ENCODE results near the gene STIP1.
A peak's percentile ranks its signal among the peaks of the same experiment; 100 is the strongest.

The STIP1 gene

GRCh38 chr11:64224891-64225607, 39.1 kb downstream of the STIP1 start:
- DNase-seq, result no peak

- peak; percentile 75 to 90 (median 86) for DNase-seq
These were observed 39.9 kb downstream of the STIP1 start, which contains the start of the genes NUDT22 and TRPT1 for GRCh38 chr11:64225608-64226506. TSS of gene NUDT22 (plus strand) at chr11:64226274. CDS start at chr11:64226653, 379 bp downstream. TSS of gene TRPT1 (minus strand) at chr11:64226186. CDS start at chr11:64225860, 326 bp downstream.

DNA sequence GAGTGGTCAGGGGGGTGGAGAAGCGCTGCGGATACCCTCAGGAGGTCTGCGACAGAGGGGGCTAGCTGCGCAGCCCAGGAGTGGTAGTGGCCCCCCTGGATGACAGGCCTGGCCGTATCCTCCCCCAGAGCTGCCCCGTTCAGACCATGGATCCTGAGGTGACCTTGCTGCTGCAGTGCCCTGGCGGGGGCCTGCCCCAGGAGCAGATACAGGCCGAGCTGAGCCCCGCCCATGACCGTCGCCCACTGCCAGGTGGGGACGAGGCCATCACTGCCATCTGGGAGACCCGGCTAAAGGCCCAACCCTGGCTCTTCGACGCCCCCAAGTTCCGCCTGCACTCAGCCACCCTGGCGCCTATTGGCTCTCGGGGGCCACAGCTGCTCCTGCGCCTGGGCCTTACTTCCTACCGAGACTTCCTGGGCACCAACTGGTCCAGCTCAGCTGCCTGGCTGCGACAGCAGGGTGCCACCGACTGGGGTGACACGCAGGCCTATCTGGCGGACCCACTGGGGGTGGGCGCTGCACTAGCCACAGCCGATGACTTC, 40.6 kb downstream of the STIP1 start:
- peak in 2 of 5 donors; percentile 56 to 78 for DNase-seq

- no peak for DNase-seq
These were observed 41.5 kb downstream of the STIP1 start for GRCh38 chr11:64227405-64227956.

GRCh38 chr11:64229090-64229743, 43.2 kb downstream of the STIP1 start:
- no peak for DNase-seq

DNA sequence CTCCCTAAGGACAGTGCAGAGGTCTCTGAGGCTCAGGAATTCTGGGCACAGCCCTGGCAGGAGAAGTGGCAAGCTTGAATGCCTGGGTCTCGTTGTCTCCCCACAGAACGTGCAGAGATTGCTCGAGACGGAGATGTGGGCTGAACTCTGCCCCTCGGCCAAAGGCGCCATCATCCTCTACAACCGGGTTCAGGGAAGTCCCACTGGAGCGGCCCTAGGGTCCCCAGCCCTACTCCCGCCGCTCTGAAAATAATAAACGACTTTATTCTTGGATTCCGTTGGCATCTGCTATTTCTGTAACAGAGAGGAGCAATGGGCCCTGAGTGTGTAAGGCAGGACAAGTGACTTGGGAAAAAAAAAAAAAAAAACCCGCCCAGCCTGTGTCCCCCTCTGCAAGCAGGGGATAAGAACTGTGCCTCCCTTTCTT, 43.8 kb downstream of the STIP1 start:
- no peak for DNase-seq

DNA sequence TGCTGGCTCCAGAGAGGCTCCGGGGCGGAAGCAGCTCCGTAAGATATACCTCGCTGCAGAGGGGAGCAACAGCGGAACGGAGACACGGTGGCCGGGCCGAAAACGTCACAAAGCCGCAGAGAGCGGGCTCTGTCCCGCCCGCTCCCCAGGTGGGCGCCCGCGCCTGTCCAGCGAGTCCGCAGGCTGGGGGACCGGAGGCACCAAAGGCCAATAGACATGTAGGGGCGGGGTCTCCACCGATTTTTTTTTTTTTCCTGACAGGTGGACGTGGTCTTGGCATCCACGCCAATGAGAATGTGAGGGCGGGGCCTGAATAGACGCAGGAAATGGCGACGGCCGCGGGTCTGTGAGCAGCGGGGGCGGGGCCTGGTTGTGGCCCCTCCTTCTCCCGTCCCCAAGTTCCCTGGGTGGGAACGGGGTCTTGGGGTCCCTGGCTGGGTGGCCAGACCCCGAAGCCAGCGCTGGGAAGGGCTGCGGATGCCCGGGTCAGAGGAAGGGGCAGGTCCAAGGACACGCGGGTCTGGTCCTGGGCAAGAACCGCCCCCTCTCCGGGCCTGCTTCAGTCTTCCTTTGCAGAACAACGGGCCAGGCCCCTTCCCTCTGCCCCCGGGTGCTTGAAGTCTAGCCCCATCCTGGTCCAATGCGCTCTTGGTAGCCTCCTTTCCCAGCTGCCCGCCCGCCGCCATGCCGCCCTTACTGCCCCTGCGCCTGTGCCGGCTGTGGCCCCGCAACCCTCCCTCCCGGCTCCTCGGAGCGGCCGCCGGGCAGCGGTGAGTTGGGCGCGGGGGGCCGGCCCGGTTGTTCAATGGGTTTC, 44.4 kb downstream of the STIP1 start, which contains the start of gene DNAJC4:
Gene DNAJC4 (plus strand): TSS at position 378 of the 814 bp plus-strand sequence. CDS start 307 bp downstream, at position 685.
- DNase-seq, result peak; percentile 79 to 92 (median 84)

- no peak for DNase-seq
These were observed 45.0 kb downstream of the STIP1 start for GRCh38 chr11:64230985-64231365.

- no peak for DNase-seq
These were observed 45.6 kb downstream of the STIP1 start for GRCh38 chr11:64231546-64231945.

DNA sequence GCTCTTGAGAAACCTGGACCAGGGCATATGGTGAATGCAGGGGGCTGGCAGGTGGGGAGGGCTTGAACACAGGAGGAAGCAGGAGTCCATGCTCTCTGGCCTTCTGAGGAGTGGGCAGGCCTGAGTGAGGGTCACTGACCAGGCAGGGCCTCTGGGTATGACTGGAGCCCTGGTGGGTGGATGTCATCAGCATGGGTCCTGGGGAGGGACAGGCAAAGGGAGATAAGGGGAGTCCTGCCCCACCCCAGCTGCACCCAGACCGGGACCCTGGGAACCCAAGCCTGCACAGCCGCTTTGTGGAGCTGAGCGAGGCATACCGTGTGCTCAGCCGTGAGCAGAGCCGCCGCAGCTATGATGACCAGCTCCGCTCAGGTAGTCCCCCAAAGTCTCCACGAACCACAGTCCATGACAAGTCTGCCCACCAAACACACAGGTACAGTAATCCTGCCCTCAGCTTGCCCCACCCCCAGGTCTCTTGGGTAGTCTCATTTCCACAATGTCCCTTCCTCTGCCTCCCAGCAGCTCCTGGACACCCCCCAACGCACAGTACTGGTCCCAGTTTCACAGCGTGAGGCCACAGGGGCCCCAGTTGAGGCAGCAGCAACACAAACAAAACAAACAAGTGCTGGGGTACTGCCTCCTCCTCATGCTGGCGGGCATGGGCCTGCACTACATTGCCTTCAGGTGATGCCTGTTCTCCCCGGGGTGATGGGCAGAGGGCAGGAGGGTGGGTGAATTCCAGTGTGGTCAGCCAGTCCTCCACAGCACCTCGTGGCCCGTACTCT, 46.4 kb downstream of the STIP1 start:
- DNase-seq, result no peak

GRCh38 chr11:64232967-64233315, 47.0 kb downstream of the STIP1 start:
- DNase-seq, result no peak

DNA sequence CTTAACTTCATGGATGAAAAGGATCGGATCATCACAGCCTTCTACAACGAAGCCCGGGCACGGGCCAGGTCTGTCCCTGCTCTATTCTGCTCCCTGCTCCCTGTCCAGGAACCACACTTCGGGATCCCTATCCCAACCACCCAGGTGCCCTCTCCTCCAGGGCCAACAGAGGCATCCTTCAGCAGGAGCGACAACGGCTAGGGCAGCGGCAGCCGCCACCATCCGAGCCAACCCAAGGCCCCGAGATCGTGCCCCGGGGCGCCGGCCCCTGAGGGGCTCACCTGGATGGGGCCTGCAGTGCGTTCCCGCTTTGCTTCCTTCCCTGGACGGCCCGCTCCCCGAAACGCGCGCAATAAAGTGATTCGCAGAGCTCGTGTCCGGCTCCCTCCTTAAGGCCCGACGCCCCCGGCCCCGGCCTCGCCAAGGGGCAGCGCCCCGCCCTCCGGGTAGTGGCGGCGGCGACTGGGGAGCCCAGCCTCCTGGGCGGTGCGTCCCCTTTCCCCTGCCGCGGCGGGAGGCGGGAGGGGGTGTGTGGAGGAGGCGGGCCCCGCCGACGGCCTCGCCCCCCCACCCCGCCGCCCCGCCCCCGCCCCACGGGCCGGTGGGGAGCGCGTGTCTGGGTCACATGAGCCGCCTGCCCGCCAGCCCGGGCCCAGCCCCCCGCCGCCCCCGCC, 48.1 kb downstream of the STIP1 start, which contains the start of gene VEGFB:
Gene VEGFB (plus strand): TSS at position 672 of the 674 bp plus-strand sequence. CDS start 250 bp downstream, outside the sequence.
- DNase-seq, result peak; percentile 60 to 78 (median 61)

- peak in 2 of 5 donors; percentile 42 to 68 for DNase-seq
These were observed 48.8 kb downstream of the STIP1 start for GRCh38 chr11:64234647-64235379.

DNA sequence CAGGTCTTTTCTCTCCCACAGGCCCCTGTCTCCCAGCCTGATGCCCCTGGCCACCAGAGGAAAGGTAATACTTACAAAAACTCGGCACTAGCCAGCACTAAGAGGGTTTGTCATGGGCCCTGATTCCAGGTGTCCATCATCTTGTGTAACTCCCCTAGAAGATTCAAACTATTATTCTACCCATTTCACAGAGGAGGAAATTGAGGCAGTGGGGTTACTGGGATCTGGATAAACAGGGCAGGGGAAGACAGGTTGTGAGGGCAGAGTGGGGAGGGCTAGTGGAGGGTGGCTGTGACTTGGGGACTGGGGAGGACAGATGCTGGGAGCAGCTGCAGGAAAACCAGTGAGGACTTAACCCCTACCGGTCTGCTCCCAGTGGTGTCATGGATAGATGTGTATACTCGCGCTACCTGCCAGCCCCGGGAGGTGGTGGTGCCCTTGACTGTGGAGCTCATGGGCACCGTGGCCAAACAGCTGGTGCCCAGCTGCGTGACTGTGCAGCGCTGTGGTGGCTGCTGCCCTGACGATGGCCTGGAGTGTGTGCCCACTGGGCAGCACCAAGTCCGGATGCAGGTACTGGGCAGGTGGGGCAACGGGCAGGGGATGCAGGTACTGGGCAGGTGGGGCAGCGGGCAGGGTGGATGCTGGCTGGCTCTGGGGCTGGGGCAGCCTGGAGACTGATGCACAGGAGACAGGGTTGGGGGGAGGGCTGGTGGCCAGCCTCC, 49.6 kb downstream of the STIP1 start:
- DNase-seq, result no peak

GRCh38 chr11:64237484-64237951, 51.5 kb downstream of the STIP1 start:
- DNase-seq, result no peak

DNA sequence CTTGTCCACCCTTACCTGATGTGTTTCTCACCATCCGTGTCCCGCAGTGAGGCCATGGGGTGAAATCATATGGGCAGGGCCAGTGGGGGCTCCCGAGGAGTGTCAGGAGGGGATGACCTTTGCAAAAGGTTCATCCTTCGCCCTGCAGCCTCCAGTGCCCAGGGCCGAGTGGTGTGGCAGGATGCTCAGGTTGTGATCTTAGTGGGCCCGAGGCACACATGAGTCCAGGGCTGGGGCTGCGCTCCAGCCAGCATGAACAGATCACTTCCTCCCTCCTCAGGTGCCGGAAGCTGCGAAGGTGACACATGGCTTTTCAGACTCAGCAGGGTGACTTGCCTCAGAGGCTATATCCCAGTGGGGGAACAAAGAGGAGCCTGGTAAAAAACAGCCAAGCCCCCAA, 52.1 kb downstream of the STIP1 start:
- DNase-seq, result no peak

DNA sequence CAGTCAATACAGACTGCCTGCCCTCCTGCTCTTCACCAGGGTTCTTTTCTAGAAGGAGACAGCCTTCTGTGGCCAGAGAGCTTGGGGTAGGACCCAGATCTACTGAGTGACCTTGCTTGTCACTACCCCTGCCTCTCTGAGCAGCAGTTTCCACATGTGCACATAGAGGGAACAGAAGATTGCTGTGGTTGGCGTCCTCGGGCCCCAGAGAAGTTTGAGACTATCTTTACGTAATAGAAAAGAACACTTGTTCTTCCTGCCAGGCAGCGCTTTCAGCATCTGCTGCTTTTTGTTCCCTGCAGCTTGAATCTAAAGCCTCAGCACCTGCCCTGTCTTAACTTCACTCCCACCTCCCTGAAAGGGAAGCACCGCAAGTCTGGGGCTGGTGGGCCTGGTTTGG, 53.0 kb downstream of the STIP1 start:
- DNase-seq, result no peak

All from T-helper 1 cell (primary cell).